A172 (cell line): ENCODE results near the gene TBL1X. TPM values are rescaled to one million over a fixed set of nuclear protein-coding genes. Genes with fewer than 3 reads are reported as not detected.
A peak's percentile ranks its signal among the peaks of the same experiment; 100 is the strongest.

Experiments used
- DNase-seq: peaks from one replicate; pipeline ENCODE4 v3.0.0-alpha.2; 2015; ENCODE audit warnings: low spot score
- total RNA-seq: library from RNA; depleted of rRNA; stranded (reverse); fragments of >200 nt; shearing (Covaris generic); gene quantifications from 2 replicates; pipeline ENCODE4 v1.2.3, GENCODE V29; 2014

The TBL1X gene
- total RNA-seq, 1 experiment from 2014 or later = 4.5 TPM

DNA sequence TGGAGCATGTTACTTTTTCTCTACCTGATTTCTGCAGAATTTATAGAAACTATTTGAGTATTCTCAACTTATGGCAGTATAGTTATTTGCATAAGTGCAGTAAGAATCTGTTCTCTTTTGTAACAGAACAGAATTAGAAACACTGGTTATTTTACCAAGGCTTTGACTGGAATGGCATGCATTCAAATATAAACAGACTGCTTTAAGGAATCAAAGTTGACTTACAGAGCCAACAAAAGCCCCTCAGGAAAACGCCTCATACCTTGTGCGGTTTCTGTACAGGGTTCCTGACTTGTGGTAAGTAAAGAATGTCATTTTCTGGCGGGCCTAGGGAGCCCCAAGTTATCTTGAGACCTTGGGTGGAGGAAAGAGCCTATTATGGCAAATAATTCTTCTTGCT lies 203.7 kb downstream of the TBL1X start:
- peak; percentile 22 for DNase-seq

DNA sequence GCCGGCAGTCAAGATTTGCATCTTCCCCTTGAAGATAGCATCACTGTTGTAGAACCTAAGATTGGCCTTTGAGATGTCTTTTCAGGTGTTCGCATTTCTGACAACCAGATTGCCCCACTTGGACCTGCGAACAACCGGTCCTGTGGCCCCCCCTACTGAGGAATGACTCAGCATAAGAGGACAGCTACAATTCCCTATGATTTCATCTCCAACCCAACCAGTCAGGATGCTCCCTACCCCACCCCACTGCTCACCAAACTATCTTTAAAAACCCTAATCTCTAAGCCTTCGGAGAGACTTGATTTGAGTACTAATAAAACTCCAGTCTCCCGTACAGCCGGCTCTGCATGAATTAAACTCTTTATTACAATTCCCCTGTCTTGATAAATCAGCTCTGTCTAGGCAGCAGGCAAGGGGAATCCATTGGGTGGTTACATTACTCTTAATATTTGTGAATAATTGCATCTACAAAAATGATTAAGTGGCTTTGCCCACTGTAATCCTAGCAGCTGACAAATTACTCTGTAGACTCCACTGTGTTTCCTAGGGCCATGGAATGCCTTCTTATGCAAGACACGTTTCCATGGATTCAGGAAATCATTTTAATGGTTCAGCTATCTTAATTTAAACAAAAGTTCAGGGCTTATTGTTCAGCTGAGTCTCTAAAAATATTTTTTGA lies 205.4 kb downstream of the TBL1X start:
- peak; percentile 55 for DNase-seq

DNA sequence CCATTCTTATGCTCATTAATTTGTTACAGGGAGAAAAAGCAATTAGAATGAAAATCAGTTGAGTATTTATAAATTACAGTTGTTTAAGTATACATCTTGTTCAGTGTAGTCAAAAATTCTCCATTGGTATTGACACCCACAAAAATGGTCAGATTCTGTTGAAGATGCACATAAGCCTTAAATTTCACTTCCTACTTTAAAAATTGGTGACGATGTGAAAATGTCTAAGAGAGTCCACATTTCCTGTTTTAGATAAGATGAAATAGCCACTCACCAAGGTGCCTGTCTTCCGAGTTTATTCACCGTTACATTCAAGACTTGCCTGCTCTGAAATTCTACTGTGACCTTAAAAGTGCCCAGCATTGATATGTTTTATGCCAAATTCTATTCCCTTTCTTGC lies 207.1 kb downstream of the TBL1X start:
- no peak for DNase-seq

DNA sequence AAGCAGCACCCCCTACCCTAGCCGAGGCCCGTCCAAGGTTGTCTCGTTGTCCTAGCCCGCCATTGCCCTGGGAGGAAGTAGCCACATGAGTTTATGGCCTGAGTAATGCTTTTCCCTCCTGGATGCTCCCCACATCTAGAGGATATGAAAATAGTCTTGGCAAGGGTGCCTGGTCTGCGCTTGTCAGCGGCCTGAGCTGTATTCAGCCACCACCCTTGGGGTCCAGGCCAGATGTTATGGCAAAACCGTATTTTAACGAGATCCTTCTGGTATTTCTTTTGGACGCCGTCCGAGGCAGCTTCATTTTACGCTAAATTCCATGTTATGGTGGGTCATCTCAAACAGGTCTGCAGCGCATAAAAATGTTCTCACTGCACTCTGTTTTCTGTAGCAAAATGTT lies 211.4 kb downstream of the TBL1X start:
- DNase-seq = no peak

DNA sequence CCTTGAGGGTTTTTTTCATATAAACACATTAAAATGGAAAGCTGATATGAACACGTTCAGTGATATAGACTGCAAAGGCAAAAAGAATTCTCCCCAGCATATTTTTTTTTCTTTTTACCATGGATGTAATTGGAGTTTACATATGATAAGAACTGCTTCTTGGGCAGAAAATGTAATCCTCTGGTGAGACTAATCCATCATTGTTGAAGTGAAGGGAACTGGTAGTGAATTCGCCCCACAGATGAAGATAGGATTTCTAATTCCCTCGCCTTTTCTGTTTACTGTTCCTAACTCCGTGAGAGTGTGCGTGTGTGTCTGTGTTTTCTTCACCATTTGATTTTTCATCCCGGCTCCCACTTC lies 211.9 kb downstream of the TBL1X start:
- DNase-seq = no peak

DNA sequence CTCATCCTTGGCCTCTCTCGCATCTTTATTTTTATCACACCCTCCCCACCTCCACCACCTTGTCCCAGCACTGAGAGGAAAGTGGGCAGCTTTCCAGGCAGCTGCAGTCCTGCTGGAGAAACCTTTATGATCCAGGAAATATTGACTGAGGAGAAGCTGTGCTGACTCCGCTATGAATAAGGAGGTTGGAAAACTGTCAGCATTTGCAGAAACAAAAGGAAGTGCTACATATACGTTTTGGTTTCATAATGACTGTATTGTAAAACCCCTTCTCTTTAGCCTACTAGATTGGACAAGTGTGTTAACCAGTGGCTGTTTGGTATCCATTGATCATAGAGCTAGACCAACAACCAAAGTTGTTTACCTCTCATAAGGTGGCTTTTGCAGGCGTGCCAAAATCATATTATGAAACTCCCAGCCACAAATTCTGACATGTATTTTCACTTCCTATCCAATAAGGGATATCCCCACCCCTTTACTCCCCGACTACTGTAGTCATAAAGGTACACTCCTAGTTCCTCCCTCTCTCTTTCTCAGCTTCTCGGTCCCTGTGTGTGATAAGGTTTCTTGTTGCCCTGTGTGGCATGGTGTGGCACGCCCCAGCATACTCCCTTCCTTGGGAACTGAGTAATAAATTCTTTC lies 212.4 kb downstream of the TBL1X start:
- no peak for DNase-seq

DNA sequence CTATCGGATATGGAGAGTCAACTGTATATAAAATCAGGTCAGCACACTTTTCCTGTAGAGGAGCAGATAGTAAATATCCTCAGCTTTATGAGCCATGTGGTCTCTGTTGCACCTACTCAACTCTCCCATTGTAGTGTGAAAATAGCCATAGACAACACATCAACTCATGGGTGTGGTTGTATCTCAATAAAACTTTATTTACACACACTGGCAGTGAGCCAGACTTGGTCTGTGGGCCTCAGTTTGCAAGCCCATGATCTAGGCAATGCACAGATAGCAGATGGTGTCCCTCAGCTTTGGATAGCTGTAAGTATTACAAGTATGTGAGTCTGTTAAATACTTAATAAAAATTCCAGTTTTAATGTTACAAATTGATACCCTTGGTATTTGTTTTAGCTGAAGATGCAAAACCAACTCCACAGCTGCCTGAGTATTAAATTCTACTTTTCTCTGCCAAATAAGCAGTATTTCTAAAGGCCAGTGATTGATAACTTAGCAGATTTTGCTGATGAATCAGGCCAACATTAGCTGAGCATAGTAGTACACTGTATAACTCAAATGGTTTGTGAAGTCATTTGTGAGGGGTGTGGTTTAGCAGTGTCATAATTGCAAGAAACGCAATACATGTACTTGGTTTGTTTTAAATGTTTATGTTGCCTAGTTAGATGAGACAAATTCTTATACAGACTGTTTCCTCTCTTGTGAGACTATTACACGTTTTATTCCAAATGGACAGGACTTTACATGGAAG lies 213.5 kb downstream of the TBL1X start:
- DNase-seq = no peak

DNA sequence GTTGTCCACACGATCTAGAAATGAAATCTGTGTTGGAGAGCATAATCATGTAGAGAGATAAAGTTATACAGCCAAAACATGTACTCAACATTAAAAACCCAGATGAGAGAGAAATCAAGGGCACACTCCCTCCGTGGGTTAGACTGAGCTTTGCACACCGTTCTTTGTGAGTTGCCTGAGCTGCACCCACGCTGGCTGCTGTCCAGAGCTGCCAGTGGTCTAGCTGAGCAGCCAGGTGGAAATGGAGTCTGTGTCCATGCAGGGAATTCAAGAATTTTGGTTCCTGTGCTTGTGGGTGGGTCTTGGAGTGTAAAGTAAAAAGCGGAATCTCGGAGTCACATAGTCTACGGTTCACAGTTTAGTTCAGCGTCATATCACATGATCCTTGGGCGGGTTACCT lies 216.2 kb downstream of the TBL1X start:
- DNase-seq = no peak

DNA sequence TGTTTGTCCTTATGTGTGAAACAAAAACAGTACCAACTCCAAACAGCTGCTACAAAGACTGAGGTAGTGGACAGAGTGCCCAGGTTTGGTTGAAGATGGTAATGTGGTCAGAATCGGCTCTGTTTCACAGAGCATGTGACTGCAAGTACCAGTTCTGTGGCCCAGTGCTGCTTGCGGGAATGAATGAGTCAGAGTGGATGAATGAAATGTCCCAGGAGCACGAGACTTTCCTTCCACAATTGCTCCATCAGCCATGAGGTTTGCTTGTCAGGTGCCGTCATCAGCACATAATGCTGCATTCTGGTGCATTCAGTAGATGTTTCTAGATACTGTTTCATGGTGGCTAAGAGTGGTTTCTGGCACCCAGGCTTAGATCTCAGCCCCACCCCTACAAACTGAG lies 216.6 kb downstream of the TBL1X start:
- peak; percentile 52 for DNase-seq

DNA sequence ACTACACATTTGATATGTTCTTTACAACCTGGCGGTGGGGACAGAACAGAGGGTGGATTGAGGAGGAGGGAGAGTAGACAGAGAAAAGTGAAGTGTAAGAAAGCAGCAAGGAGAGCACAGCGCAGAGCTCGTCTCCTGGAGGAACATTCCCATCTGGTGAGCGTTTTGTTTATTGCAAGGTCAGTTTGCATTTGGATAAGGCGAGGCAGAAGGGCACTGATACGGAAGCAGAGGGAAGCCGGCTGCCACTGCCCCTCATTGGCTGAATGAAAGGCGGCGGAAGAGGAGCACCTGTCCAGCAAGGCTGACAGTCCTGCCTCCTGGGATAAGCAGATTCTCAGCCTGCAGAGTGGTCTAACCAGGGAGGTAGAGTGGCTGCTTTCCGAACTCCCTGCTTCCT lies 217.6 kb downstream of the TBL1X start:
- no peak for DNase-seq

DNA sequence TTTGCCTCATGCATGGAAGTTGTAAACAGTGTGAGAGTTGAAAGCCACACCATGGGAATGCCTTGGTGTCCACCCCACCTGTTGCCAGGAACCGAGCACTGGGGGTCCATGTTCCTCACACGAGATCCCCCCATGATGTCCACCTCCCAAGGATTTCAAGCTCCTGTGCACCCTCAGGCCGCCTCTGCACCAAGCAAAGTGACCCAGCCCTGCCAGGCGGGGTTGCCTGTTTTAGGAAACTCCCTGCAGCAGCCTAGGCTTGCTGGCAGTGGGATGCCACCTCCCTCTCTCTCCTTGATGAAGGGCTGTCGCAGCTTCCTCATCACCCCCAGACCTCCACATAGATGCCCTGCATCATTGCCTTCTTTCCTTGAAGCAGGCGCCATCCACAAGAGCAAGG lies 218.0 kb downstream of the TBL1X start:
- no peak for DNase-seq

DNA sequence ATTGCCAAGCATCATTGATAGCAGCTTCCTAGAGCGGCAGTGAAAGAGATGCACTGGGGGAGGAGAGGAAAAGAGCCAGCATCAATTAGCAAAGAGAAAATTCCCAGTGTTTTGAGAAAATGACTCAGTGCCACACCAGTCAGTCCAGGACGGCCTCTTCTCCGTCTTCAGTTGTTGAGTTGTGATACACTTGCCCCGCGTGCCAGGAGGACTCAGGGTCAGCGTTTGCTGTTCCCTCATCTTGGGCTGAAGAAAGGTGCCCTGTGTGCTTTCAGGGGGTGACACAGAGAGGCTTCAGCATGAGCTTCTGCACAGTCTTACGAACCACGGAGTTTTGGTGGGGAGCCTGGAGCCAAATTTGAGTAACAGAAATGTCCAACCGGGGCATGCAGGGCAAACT lies 218.5 kb downstream of the TBL1X start:
- no peak for DNase-seq

DNA sequence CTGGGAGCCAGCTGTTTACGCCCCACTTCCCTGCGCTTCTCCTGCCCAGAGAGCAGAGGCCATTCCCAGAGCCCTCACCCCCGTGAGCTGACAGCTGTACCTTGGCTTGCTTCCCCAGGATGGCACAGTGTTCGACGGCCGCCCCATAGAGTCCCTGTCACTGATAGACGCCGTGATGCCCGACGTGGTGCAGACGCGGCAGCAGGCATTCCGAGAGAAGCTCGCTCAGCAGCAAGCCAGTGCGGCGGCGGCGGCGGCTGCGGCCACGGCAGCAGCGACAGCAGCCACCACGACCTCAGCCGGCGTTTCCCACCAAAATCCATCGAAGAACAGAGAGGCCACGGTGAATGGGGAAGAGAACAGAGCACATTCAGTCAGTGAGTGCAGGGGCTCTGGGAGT lies 223.0 kb downstream of the TBL1X start:
- no peak for DNase-seq

DNA sequence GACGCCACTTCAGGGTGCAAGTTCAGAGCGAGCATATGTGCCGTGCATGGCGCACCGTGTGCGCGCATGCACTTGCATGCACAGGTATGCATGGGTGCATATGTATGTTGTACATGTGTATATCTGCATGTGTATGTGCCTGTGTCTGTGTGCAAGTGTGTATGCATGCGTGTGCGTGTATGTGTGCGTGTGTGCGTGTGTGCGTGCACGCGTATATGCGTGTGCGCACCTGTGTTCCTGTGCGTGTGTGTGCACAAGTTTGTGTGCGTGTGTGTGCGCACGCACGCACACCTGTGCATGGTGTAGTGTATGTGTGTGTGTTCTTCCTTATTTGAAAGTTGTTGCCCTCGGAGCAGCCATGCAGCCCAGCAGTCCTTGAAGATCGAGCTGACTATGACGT lies 224.0 kb downstream of the TBL1X start:
- DNase-seq = no peak

DNA sequence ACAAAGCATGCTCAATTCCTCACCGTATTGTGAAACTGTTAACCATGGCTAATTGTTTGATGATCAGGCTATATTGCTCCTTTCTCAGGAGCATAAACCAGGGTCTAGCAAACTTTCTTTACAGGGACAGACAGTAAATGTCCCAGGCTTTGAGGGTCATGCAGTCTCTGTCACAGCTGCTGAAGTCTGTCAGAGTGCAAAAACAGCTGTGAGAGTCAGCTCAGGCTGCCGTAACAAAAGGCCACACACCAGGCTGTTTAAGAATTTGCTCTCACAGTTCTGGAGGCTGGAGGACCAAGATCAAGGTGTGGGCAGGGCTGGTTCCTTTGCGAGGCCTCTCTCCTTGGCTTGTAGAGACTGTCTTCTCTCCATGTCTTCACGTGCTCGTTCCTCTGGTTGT lies 225.2 kb downstream of the TBL1X start:
- DNase-seq = no peak

DNA sequence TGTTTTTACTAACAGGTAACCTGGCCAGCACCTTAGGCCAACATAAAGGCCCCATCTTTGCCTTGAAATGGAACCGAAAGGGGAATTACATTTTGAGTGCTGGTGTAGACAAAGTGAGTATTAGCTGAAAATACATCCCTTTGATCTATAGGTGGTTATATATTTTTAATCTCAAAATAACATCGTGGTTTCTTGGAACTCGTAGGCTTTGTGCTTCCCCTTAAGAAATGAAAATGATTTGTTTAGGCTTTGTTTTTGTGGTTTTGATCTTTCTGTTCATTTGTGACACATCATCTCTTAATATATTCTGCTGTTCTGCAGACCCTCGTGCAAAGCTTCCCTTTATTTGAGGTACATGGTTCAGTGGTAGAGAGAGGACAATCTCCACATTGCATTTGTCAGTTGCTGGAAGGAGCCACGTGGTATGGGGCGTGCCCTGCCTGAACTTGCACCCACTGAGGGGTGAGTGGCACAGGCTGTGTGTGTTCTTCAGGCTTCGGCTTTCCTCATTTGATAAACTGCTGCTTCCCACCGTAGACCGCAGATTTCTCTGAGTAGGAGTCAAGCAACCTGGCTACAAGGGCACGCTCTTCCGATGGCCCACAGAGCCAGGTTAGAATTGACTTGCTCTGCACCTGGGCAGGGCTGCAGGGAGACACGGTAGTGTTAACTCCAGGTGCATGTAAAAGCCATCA lies 228.6 kb downstream of the TBL1X start:
- no peak for DNase-seq

DNA sequence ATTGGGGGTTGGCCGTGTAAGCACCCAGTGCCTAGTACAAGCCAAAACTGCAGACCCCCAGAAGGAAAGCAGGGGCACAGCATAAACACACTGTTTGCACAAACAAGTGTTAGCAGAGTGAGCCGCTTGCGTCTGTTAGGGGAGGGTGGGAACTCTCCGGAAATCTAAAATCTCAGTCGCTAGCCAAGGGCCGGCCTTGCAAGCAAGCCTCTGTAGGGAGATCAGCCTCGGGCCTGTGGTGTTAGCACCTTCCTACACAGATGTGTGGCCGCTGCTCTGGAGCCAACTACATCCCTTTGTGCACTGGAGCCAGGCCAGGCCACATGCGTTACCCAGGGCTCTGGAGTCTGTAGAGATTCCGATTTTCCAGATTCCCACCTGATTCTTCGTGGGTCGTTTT lies 233.7 kb downstream of the TBL1X start:
- no peak for DNase-seq

DNA sequence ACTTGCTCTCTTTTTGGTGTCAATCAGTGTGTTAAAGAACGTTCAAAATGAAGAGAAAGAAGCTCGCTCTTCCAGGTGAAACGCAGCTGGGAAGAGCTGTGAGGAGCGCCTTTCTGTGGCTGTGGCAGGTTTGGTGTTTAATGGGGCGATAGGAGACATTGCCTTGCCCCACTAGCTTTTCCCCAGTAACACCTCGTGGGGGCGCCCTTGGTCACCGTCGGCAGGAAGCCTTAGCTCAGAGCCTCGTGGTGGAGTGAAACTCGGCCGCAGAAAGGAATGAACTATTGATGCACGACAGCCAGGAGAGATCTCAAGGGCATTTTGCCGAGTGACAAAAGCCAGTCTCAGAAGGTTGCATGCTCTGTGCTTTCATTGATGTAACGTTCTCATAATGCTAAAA lies 235.7 kb downstream of the TBL1X start:
- no peak for DNase-seq

DNA sequence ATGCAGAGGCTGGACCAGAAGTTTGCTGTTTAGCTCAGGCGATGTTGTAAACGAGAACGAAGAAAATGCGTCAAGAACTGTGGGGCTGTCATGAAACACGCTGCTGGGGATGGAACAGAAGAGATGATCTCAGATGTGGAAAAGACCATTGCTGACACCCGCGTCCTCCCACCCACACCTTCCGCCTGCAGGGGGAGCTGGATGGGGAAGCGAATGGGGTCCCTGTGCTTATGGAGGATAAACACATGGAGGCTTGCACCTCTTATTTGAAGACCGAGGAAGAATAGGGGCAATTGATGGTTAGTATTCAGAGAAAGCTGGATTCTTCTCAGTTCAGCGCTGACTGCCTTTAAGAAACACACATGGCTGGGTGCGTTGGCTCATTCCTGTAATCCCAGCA lies 236.9 kb downstream of the TBL1X start:
- no peak for DNase-seq

DNA sequence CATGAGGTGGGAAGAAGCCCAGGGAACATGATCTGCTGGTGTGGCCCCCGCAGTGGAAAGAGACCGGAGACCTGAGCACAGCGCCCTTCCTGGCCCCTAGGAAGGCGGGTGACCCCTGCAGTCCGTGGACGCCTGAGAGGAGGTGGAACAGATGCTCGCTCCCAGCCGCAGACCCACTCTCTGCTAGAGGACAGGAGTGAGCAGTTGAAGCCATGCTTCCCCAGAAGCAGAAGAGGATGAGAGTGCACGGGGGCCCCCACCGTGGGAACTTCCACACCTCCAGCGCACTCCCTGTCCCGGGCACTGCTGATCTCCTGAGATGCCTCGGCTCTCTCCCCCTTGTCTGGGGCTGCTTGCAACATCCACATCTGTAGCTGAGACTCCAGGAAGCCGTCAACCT lies 238.5 kb downstream of the TBL1X start:
- DNase-seq = no peak

DNA sequence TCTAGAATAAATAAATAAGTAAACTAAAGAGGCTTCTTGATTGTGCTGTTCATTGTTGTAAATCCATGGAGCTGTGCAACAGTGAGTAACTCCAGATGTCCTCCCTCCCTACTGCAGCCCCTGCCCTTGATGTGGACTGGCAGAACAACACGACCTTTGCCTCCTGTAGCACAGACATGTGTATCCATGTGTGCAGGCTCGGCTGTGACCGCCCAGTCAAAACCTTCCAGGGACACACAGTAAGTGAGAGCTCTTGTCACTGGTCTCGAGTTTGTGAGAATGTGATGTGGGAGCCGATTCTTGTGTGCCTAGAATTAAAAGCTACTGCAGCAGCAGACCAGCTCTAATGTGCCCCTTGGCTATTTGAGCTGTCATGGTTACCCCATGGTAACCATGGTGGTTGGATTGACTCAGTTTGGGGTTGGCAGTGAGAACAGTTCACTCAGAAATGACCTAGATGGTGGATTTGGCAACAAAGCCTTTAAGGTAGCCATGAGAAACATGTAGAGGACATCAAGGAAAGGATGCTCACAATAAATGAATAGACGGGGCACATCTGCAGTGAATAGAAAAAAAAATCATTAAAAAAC lies 240.1 kb downstream of the TBL1X start:
- DNase-seq = no peak

DNA sequence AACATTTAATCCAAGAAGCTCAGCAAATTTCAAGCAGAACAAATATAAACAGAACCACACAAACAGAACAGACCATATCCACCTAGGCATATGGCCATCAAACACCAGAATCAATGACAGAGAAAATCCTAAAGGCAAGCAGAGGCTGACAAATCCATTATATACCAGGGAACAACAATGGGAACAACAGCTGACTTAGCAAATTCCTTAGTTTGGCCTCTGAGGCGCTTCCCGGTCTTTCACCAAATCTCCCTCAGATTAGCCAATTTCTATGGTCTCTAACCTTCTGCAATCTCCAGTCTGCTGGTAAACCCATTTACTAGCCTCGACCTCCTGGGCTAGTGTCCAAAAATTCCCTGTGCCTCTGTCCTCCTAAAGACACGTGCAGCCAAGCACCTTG lies 241.6 kb downstream of the TBL1X start:
- DNase-seq = no peak
